HepG2 (cell line): Measurements from ENCODE around the gene ZNF273.

Source experiments
- ATAD3A ChIP-seq: sonication (generic); formaldehyde crosslinking; IDR thresholded peaks from 2 replicates; pipeline ENCODE4 v1.4.0; 2020; ENCODE audit warnings: missing genetic modification reagents
- CBX1 ChIP-seq: IDR thresholded peaks from one replicate; pipeline ENCODE4 v1.6.1; 2016; ENCODE audit warnings: antibody characterized with exemption, low read depth
- HOXA7 ChIP-seq: sonication (generic); formaldehyde crosslinking; IDR thresholded peaks from 2 replicates; pipeline ENCODE4 v1.8.1; 2022; ENCODE audit warnings: mild to moderate bottlenecking, missing genetic modification reagents, moderate library complexity
- JUND ChIP-seq: sonication (generic); formaldehyde crosslinking; IDR thresholded peaks from 2 replicates; pipeline ENCODE4 v1.8.0; 2022; ENCODE audit warnings: mild to moderate bottlenecking, missing genetic modification reagents
- KDM1A ChIP-seq: IDR thresholded peaks from 2 replicates; pipeline ENCODE4 v1.6.1; 2016; ENCODE audit warnings: missing compliant biosample characterization
- MATR3 ChIP-seq: sonication (generic); formaldehyde crosslinking; IDR thresholded peaks from 2 replicates; pipeline ENCODE4 v1.4.0; 2020; ENCODE audit warnings: missing genetic modification reagents
- POLR2A ChIP-seq, 2 experiments: IDR thresholded peaks; 2 replicates each; pipeline ENCODE4 v1.6.1; 2011; ENCODE audit warnings: low read depth in 2 of 2, low read length in 2 of 2, mild to moderate bottlenecking in 1 of 2, moderate library complexity in 1 of 2; ENCODE audit not compliant: insufficient read depth in 1 of 2
- TEAD3 ChIP-seq: optimal IDR thresholded peaks from 2 replicates; pipeline ENCODE3; 2016; ENCODE audit warnings: borderline replicate concordance
- ZNF274 ChIP-seq: sonication (generic); formaldehyde crosslinking; IDR thresholded peaks from 2 replicates; pipeline ENCODE4 v1.5.1; 2020; ENCODE audit warnings: mild to moderate bottlenecking, missing genetic modification reagents
- TF ChIP-seq, protein P1 (sequence below): IDR thresholded peaks from 2 replicates; pipeline ENCODE4 v1.6.1; 2016; ENCODE audit warnings: low read depth, control low read depth
- TF ChIP-seq, protein P2 (sequence below): sonication (generic); formaldehyde crosslinking; IDR thresholded peaks from 2 replicates; pipeline ENCODE4 v1.4.0; 2020; ENCODE audit warnings: low read depth, mild to moderate bottlenecking, missing genetic modification reagents
- TF ChIP-seq, protein P3 (sequence below): sonication (generic); formaldehyde crosslinking; IDR thresholded peaks from 2 replicates; pipeline ENCODE4 v1.5.0; 2020; ENCODE audit warnings: mild to moderate bottlenecking, missing genetic modification reagents, moderate library complexity
- TF ChIP-seq, protein P4 (sequence below): sonication (generic); formaldehyde crosslinking; IDR thresholded peaks from 2 replicates; pipeline ENCODE4 v1.4.0; 2020; ENCODE audit warnings: missing genetic modification reagents
- TF ChIP-seq, protein P5 (sequence below): sonication (generic); formaldehyde crosslinking; IDR thresholded peaks from 2 replicates; pipeline ENCODE4 v1.5.1; 2020; ENCODE audit warnings: mild to moderate bottlenecking, missing genetic modification reagents, moderate library complexity

DNA sequence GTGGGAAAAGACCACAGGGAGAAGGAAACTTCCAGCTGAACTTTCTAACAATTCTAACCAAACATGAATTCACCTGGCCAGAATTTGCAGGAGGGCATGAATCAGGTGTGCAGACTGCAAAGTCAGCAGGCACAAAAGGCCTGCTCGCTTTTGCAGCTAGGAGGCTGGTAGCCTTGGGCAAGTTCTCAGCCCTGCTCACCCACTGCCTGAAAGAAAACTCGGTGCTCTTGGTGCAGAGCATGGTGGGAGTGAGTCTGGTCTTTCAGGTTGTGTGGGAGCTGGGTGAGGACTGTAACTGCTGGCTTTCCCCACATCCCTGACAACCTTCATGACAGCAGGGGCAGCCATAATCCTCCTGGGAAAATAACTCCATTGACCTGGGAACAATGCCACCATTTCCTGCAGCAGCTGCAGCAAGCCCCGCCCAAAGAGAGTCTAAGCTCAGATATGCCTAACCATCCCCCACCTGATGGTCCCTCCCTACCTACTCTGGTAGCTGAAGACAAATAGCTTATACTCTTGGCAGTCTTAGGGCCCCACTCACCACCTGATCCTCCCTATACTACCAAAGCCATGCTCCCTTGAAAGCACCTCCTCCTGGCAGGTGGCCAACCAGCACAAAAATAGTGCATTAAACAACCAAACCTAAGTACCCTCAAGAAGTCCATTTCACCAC, 56.1 kb downstream of the ZNF273 start:
- TF ChIP-seq, protein P1, sequence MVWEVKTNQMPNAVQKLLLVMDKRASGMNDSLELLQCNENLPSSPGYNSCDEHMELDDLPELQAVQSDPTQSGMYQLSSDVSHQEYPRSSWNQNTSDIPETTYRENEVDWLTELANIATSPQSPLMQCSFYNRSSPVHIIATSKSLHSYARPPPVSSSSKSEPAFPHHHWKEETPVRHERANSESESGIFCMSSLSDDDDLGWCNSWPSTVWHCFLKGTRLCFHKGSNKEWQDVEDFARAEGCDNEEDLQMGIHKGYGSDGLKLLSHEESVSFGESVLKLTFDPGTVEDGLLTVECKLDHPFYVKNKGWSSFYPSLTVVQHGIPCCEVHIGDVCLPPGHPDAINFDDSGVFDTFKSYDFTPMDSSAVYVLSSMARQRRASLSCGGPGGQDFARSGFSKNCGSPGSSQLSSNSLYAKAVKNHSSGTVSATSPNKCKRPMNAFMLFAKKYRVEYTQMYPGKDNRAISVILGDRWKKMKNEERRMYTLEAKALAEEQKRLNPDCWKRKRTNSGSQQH: no peak
- TF ChIP-seq, protein P2, sequence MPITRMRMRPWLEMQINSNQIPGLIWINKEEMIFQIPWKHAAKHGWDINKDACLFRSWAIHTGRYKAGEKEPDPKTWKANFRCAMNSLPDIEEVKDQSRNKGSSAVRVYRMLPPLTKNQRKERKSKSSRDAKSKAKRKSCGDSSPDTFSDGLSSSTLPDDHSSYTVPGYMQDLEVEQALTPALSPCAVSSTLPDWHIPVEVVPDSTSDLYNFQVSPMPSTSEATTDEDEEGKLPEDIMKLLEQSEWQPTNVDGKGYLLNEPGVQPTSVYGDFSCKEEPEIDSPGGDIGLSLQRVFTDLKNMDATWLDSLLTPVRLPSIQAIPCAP (CRISPR knock-in tag): no peak
- TF ChIP-seq, protein P3, sequence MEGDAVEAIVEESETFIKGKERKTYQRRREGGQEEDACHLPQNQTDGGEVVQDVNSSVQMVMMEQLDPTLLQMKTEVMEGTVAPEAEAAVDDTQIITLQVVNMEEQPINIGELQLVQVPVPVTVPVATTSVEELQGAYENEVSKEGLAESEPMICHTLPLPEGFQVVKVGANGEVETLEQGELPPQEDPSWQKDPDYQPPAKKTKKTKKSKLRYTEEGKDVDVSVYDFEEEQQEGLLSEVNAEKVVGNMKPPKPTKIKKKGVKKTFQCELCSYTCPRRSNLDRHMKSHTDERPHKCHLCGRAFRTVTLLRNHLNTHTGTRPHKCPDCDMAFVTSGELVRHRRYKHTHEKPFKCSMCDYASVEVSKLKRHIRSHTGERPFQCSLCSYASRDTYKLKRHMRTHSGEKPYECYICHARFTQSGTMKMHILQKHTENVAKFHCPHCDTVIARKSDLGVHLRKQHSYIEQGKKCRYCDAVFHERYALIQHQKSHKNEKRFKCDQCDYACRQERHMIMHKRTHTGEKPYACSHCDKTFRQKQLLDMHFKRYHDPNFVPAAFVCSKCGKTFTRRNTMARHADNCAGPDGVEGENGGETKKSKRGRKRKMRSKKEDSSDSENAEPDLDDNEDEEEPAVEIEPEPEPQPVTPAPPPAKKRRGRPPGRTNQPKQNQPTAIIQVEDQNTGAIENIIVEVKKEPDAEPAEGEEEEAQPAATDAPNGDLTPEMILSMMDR: no peak
- TF ChIP-seq JUND (CRISPR knock-in tag) (no peak), MATR3 (no peak), HOXA7 (CRISPR knock-in tag) (no peak), ZNF274 (CRISPR knock-in tag) (no peak), TEAD3 (no peak), ATAD3A (CRISPR knock-in tag) (no peak), POLR2A (IDR thresholded peaks at IDR 0.05; ENCODE audit: insufficient read depth in 1 of 2, low read depth in 2 of 2, low read length in 2 of 2) (no peak), KDM1A (CRISPR knock-in tag) (no peak), CBX1 (no peak)
- TF ChIP-seq, protein P4, sequence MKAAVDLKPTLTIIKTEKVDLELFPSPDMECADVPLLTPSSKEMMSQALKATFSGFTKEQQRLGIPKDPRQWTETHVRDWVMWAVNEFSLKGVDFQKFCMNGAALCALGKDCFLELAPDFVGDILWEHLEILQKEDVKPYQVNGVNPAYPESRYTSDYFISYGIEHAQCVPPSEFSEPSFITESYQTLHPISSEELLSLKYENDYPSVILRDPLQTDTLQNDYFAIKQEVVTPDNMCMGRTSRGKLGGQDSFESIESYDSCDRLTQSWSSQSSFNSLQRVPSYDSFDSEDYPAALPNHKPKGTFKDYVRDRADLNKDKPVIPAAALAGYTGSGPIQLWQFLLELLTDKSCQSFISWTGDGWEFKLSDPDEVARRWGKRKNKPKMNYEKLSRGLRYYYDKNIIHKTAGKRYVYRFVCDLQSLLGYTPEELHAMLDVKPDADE (CRISPR knock-in tag): no peak
- TF ChIP-seq, protein P5, sequence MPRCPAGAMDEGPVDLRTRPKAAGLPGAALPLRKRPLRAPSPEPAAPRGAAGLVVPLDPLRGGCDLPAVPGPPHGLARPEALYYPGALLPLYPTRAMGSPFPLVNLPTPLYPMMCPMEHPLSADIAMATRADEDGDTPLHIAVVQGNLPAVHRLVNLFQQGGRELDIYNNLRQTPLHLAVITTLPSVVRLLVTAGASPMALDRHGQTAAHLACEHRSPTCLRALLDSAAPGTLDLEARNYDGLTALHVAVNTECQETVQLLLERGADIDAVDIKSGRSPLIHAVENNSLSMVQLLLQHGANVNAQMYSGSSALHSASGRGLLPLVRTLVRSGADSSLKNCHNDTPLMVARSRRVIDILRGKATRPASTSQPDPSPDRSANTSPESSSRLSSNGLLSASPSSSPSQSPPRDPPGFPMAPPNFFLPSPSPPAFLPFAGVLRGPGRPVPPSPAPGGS: no peak
